Karpas-422 (cell line): ENCODE measurements around the gene RASA1. TPM values are rescaled to one million over a fixed set of nuclear protein-coding genes. Genes with fewer than 3 reads are reported as not detected.

Source experiments
- DNase-seq: peaks from one replicate; pipeline ENCODE4 v3.0.0-alpha.2; 2015
- H2AFZ ChIP-seq: fragments of 200-600 bp; sonication (generic); 2 replicates; pipeline ENCODE4 v1.6.1; 2014; ENCODE audit warnings: antibody characterized with exemption, low read length, mixed read lengths
- H3K27ac ChIP-seq: fragments of 200-600 bp; sonication (generic); 2 replicates; pipeline ENCODE4 v1.5.1; 2014; ENCODE audit warnings: mild to moderate bottlenecking, low read length, moderate library complexity
- H3K27me3 ChIP-seq: fragments of 200-600 bp; sonication (generic); 2 replicates; pipeline ENCODE4 v1.6.1; 2014; ENCODE audit warnings: low read length, mixed read lengths
- H3K36me3 ChIP-seq: fragments of 200-600 bp; sonication (generic); 2 replicates; pipeline ENCODE4 v1.6.1; 2014; ENCODE audit warnings: low read length, mixed read lengths; ENCODE audit not compliant: insufficient read depth
- H3K4me1 ChIP-seq: fragments of 200-600 bp; sonication (generic); 2 replicates; pipeline ENCODE4 v1.6.1; 2014; ENCODE audit warnings: mild to moderate bottlenecking, low read length, mixed read lengths
- H3K4me2 ChIP-seq: fragments of 200-600 bp; sonication (generic); 2 replicates; pipeline ENCODE4 v1.6.1; 2014; ENCODE audit warnings: low read length, low read depth, mild to moderate bottlenecking; ENCODE audit not compliant: poor library complexity, severe bottlenecking
- H3K4me3 ChIP-seq: fragments of 200-600 bp; sonication (generic); 2 replicates; pipeline ENCODE4 v1.5.1; 2014; ENCODE audit warnings: mild to moderate bottlenecking, antibody characterized with exemption, low read length, mixed read lengths
- H3K79me2 ChIP-seq: fragments of 200-600 bp; sonication (generic); 2 replicates; pipeline ENCODE4 v1.6.1; 2014; ENCODE audit warnings: mild to moderate bottlenecking, low read length, mixed read lengths
- H3K9ac ChIP-seq: fragments of 200-600 bp; sonication (generic); 2 replicates; pipeline ENCODE4 v1.6.0; 2014; ENCODE audit warnings: low read length
- H3K9me2 ChIP-seq: fragments of 200-600 bp; sonication (generic), shearing (Covaris generic); replicated peaks from 2 replicates; pipeline ENCODE4 v1.6.0; 2014; ENCODE audit warnings: mild to moderate bottlenecking, low read length, moderate library complexity; ENCODE audit not compliant: insufficient read depth
- H3K9me3 ChIP-seq: fragments of 300-700, 200-600 bp; sonication (generic); 2 replicates; pipeline ENCODE4 v1.6.1; 2014; ENCODE audit warnings: low read length, mixed read lengths
- H4K20me1 ChIP-seq: fragments of 200-600 bp; sonication (generic); 2 replicates; pipeline ENCODE4 v1.6.1; 2014; ENCODE audit warnings: mild to moderate bottlenecking, antibody characterized with exemption, low read length, low read depth; ENCODE audit not compliant: insufficient read depth
- total RNA-seq: library from RNA; depleted of rRNA; stranded (reverse); fragments of >200 nt; shearing (Covaris generic); gene quantifications from 2 replicates; pipeline ENCODE4 v1.2.3, GENCODE V29; 2014; ENCODE audit warnings: low replicate concordance; rRNA removed

Gene RASA1
- 18.0 and 26.3 TPM in 2 replicates for total RNA-seq

DNA sequence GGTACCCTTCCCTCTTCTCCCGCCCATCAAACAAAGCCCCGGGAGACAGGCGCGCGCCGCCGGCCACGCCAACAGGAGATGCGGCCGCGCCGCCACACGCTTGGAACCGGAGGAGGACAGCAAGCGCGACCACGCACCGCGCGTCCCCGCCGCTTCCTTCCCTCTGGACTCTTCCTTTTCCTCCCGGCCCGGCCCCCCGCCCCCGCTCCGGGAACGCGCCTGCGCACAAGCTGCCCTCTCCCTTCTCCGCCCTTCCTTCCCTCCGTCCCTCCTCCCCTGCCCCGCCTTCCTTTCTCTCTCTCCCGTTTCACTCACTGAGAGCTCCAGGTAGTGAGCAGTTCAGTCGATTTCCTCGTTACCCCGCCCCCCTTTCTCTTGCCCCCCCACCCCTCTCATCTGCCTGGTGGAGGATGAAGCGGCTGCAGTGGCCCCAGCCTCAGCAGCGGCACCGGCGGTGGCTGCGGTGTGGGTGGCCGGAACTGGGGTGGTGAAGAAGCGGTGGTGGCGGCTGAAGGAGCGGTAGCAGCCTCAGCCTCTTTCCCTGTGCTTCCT, at the start of gene RASA1:
TSS of gene RASA1 (plus strand) at position 310 of the 552 bp plus-strand sequence. CDS start 569 bp downstream, outside the sequence.
- Histone ChIP-seq H4K20me1 (no peaks in the 10 kb centered on the region), H3K27me3 (no peaks in the 10 kb centered on the region), H3K4me1 (peaks cover 19% of the 10 kb centered on the region), H3K4me3 (peak within 1 kb of the TSS; percentile 94), H3K9me2 (no peaks in the 10 kb centered on the region), H3K79me2 (peaks cover 47% of the 10 kb centered on the region), H3K9me3 (no peaks in the 10 kb centered on the region), H3K9ac (peak within 1 kb of the TSS; percentile 96), H3K27ac (peak within 1 kb of the TSS; percentile 76), H2AFZ (peak within 1 kb of the TSS; percentile 90), H3K4me2 (peak within 1 kb of the TSS; percentile 68), H3K36me3 (no peaks in the 10 kb centered on the region)
- peak; percentile 94 for DNase-seq

GRCh38 chr5:87229780-87230179, 37.9 kb upstream of the RASA1 start:
- H2AFZ ChIP-seq = no peak overlapping the region
- H3K4me2 ChIP-seq = no peak overlapping the region
- H3K79me2 ChIP-seq = no peaks in the 10 kb centered on the region
- H4K20me1 ChIP-seq = no peaks in the 10 kb centered on the region
- no peaks in the 10 kb centered on the region for H3K9me3 ChIP-seq
- H3K27me3 ChIP-seq = no peaks in the 10 kb centered on the region
- DNase-seq = no peak
- H3K4me3 ChIP-seq = no peak overlapping the region
- H3K9me2 ChIP-seq = no peaks in the 10 kb centered on the region
- H3K27ac ChIP-seq = no peak overlapping the region
- H3K4me1 ChIP-seq = peaks cover 20% of the 10 kb centered on the region
- H3K36me3 ChIP-seq = no peaks in the 10 kb centered on the region
- no peak overlapping the region for H3K9ac ChIP-seq

- Histone ChIP-seq H4K20me1 (no peaks in the 10 kb centered on the region), H3K27ac (no peak overlapping the region), H3K9ac (no peak overlapping the region), H3K4me3 (no peak overlapping the region), H3K36me3 (no peaks in the 10 kb centered on the region), H3K4me2 (no peak overlapping the region), H3K9me3 (no peaks in the 10 kb centered on the region), H2AFZ (no peak overlapping the region), H3K79me2 (no peaks in the 10 kb centered on the region), H3K27me3 (no peaks in the 10 kb centered on the region), H3K9me2 (no peaks in the 10 kb centered on the region), H3K4me1 (peaks cover 20% of the 10 kb centered on the region)
- no peak for DNase-seq
Measured at GRCh38 chr5:87231037-87231808, 36.5 kb upstream of the RASA1 start.

DNA sequence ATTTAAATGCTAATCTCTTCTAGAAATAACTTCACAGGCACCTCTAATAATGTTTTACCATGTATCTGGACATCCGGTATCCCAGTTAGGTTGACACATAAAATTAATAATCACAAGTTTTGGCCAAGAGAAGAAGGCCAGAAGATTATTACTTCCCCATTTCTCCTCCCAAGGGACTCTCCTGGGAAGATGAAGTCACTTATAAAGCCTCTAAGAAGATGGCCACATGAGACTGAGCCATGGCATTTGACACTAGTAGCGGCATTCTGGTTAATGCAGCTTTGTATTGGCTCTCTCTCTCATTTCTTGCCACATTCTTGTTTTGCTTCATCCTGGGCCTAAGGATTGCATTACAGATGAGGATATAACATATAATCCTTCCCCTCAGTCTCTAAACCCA, 34.5 kb upstream of the RASA1 start:
- Histone ChIP-seq H2AFZ (no peak overlapping the region), H3K9ac (no peak overlapping the region), H3K36me3 (no peaks in the 10 kb centered on the region), H3K27ac (no peak overlapping the region), H3K9me2 (no peaks in the 10 kb centered on the region), H4K20me1 (no peaks in the 10 kb centered on the region), H3K9me3 (no peaks in the 10 kb centered on the region), H3K4me1 (peaks cover 10% of the 10 kb centered on the region; the same call in 1 of the 2 replicates), H3K4me2 (no peak overlapping the region), H3K79me2 (no peaks in the 10 kb centered on the region), H3K27me3 (no peaks in the 10 kb centered on the region), H3K4me3 (no peak overlapping the region)
- no peak for DNase-seq

DNA sequence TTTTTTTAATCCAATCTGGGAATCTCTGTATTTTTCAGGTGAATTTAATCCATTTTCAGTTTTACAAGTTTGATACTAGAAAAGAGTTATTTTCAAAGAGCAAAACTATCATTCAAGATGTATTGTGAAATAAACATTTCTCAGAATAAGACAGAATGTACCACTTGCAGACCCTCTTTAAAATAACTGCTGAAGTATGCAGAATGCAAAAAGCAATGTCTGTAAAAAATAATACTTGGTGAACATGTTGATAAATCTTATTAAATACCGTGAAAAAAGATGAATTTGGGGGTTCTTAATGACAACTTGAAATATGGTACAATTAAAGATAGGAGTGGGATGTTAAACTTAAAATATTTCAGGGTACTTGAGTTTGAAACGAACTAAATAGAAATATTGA, 26.1 kb upstream of the RASA1 start:
- Histone ChIP-seq H3K27me3 (no peaks in the 10 kb centered on the region; the same call in 1 of the 2 replicates), H3K4me3 (no peak overlapping the region), H4K20me1 (no peaks in the 10 kb centered on the region), H3K36me3 (no peaks in the 10 kb centered on the region), H3K9me3 (no peaks in the 10 kb centered on the region), H3K9ac (no peak overlapping the region), H3K9me2 (no peaks in the 10 kb centered on the region), H3K79me2 (no peaks in the 10 kb centered on the region), H3K4me2 (no peak overlapping the region), H2AFZ (no peak overlapping the region), H3K4me1 (peaks cover 6% of the 10 kb centered on the region), H3K27ac (no peak overlapping the region)
- DNase-seq = no peak

GRCh38 chr5:87242242-87242641, 25.4 kb upstream of the RASA1 start:
- Histone ChIP-seq H3K79me2 (no peaks in the 10 kb centered on the region), H3K9ac (no peak overlapping the region), H3K27me3 (no peaks in the 10 kb centered on the region; the same call in 1 of the 2 replicates), H3K4me3 (no peak overlapping the region), H3K4me1 (peaks cover 11% of the 10 kb centered on the region), H3K9me3 (no peaks in the 10 kb centered on the region), H3K27ac (no peak overlapping the region), H3K36me3 (no peaks in the 10 kb centered on the region), H3K9me2 (no peaks in the 10 kb centered on the region), H3K4me2 (no peak overlapping the region), H4K20me1 (no peaks in the 10 kb centered on the region), H2AFZ (no peak overlapping the region)
- DNase-seq = no peak

DNA sequence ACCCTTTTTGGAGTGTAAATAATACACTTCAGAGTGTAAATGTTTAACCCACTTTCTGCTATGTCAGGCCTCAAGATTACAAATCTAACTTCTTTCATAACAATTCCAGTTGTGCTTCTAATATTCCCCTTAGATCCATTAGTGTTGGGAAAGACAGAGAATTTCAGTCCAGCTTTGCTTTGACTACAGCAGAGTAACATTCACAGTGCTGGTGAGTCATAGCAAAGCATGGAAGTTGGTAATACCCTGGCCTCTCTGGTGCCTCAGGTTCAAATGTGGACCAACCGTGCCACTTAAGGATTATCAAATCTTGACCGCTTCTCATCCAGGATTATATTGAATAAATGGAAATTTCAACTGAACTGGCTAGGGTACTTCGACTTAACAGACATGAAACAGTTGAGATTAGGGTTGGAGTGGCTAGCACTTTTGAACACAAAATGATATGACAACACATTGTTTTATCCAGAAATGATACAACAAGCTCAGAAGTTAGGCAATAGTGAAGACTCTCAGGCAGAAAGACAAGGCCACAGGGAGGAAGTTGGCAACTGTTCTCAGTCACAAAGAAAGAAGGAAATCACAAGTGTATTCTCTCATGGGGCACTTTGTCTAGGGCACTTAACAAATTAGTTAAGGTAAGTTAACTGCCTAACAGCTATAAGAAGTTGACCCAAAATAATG, 24.4 kb upstream of the RASA1 start:
- H3K9me3 ChIP-seq = no peaks in the 10 kb centered on the region
- no peaks in the 10 kb centered on the region; the same call in 1 of the 2 replicates for H3K27me3 ChIP-seq
- no peaks in the 10 kb centered on the region for H4K20me1 ChIP-seq
- DNase-seq = no peak
- no peaks in the 10 kb centered on the region for H3K36me3 ChIP-seq
- H3K4me3 ChIP-seq = no peak overlapping the region
- H3K9me2 ChIP-seq = no peaks in the 10 kb centered on the region
- H3K4me2 ChIP-seq = no peak overlapping the region
- H3K4me1 ChIP-seq = peaks cover 11% of the 10 kb centered on the region
- no peaks in the 10 kb centered on the region for H3K79me2 ChIP-seq
- no peak overlapping the region for H3K27ac ChIP-seq
- no peak overlapping the region for H2AFZ ChIP-seq
- no peak overlapping the region for H3K9ac ChIP-seq

DNA sequence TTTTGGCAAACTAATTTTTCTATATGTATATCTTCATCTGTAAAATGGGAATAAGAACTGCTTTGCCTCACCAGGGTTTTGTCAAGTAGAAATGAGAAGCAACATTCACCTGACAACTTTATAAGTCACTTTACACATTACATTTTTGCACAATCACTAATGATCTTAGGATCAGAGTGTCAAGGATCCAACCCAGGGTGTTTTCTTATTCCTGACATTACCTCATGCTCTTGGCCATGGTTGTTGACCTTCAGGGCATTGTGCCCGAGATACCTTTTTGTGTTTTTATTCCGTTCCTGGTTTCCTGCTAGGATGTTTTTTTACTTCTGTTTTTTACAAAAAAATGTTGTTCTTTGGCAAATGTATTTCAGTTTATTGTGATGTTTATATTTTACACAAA, 22.2 kb upstream of the RASA1 start:
- H3K9me3 ChIP-seq = no peaks in the 10 kb centered on the region
- H3K9me2 ChIP-seq = no peaks in the 10 kb centered on the region
- peaks cover 11% of the 10 kb centered on the region for H3K4me1 ChIP-seq
- H2AFZ ChIP-seq = no peak overlapping the region
- no peak overlapping the region for H3K4me2 ChIP-seq
- no peaks in the 10 kb centered on the region for H4K20me1 ChIP-seq
- no peak overlapping the region for H3K9ac ChIP-seq
- no peaks in the 10 kb centered on the region for H3K36me3 ChIP-seq
- no peak for DNase-seq
- no peaks in the 10 kb centered on the region for H3K27me3 ChIP-seq
- no peak overlapping the region for H3K27ac ChIP-seq
- H3K4me3 ChIP-seq = no peak overlapping the region
- no peaks in the 10 kb centered on the region for H3K79me2 ChIP-seq
